Mucosa of rectum (tissue), 2 donors: ENCODE measurements around the gene TAL2.

Experiments
- H3K27ac ChIP-seq, 2 donors: one replicate each; pipeline ENCODE4 v1.7.0; 2013; ENCODE audit warnings: inconsistent platforms in 2 of 2, low read depth in 2 of 2, low read length in 2 of 2
- H3K27me3 ChIP-seq, 2 donors: one replicate each; pipeline ENCODE4 v1.7.0; 2013; ENCODE audit warnings: low read length in 2 of 2; ENCODE audit not compliant: control insufficient read depth in 2 of 2, insufficient read depth in 2 of 2
- H3K36me3 ChIP-seq, 2 donors: one replicate each; pipeline ENCODE4 v1.7.0; 2013; ENCODE audit warnings: low read length in 2 of 2; ENCODE audit not compliant: control insufficient read depth in 2 of 2, insufficient read depth in 2 of 2
- H3K4me1 ChIP-seq, 2 donors: one replicate each; pipeline ENCODE4 v1.7.0; 2013; ENCODE audit warnings: low read length in 2 of 2, mild to moderate bottlenecking in 1 of 2; ENCODE audit not compliant: control insufficient read depth in 2 of 2, insufficient read depth in 2 of 2
- H3K4me3 ChIP-seq, 2 donors: one replicate each; pipeline ENCODE4 v1.7.0; 2013; ENCODE audit warnings: low read length in 2 of 2
- H3K9ac ChIP-seq, 2 donors: one replicate each; pipeline ENCODE4 v1.7.0; 2013; ENCODE audit warnings: low read length in 2 of 2, low read depth in 1 of 2, mild to moderate bottlenecking in 1 of 2
- H3K9me3 ChIP-seq, 2 donors: one replicate each; pipeline ENCODE4 v1.7.0; 2013; ENCODE audit warnings: low read length in 2 of 2; ENCODE audit not compliant: control insufficient read depth in 2 of 2
- donor health status: healthy.
- donor health status: Normal muscosa, but diverticular disease.

The TAL2 gene

DNA sequence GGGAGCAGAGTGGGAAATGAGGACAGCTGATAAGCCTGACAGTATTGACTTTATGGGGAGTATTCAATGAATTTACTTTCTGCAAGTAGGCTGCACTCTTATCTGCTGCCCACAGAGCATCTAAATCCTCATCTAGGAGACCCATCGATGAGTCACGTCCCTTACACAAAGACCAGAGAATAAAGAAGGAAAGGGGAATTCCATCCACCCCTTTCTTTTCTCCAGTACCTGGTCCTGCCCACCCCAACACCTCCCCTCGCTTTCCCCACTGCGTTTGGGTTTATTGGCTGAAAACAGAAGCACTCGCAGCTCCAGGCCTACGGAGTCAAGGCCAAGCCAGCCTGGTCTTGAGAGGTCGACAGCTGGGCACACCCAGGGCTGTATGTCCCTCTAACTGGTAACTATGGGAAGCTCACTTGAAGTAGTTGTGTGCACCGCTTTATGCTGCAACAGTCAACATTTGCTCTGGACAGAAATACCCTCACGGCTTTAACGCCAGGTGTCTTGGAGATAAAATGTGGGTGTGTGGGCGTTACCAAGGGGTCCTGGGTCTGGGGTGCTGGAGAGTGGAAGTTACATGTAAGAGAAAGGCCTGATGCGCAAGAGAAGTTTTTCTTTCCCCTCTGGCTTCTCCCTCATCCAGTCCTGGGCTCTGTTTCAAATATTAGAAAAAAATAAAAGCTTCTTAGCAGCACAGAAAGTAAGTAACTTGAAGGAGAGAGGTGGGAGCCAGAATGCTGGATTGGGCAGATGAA is 14.5 kb upstream of the TAL2 start:
- no peaks in the 10 kb centered on the region for H3K36me3 ChIP-seq
- no peaks in the 10 kb centered on the region for H3K4me1 ChIP-seq
- H3K9me3 ChIP-seq = no peaks in the 10 kb centered on the region
- H3K27ac ChIP-seq = no peak overlapping the region
- H3K27me3 ChIP-seq = no peaks in the 10 kb centered on the region
- no peak overlapping the region for H3K4me3 ChIP-seq
- H3K9ac ChIP-seq = no peak overlapping the region

DNA sequence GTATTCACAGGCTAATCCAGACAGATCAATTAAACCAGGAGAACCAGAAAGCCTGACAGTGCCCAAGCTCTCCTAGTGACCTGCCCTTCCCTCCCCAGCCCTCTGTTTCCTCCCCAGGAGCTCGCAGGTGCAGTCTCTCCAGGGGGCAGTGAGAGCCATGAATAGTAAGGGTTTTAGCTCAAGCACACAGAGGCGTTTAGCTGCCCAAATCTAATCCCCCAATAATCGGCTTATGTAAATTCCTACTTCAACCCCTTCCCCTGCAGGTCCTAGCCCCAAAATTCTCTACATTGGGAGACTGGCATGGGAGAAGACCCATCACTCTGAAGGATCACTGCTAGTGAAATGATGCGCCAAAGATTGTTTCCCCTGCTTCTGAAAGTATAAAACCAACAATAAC is 10.5 kb upstream of the TAL2 start:
- Histone ChIP-seq H3K4me3 (no peak overlapping the region), H3K9me3 (no peaks in the 10 kb centered on the region), H3K36me3 (no peaks in the 10 kb centered on the region), H3K4me1 (peaks cover 0 to 6% of the 10 kb centered on the region in 2 donors), H3K27ac (no peak overlapping the region), H3K9ac (no peak overlapping the region), H3K27me3 (peaks cover 5 to 7% of the 10 kb centered on the region in 2 donors)

DNA sequence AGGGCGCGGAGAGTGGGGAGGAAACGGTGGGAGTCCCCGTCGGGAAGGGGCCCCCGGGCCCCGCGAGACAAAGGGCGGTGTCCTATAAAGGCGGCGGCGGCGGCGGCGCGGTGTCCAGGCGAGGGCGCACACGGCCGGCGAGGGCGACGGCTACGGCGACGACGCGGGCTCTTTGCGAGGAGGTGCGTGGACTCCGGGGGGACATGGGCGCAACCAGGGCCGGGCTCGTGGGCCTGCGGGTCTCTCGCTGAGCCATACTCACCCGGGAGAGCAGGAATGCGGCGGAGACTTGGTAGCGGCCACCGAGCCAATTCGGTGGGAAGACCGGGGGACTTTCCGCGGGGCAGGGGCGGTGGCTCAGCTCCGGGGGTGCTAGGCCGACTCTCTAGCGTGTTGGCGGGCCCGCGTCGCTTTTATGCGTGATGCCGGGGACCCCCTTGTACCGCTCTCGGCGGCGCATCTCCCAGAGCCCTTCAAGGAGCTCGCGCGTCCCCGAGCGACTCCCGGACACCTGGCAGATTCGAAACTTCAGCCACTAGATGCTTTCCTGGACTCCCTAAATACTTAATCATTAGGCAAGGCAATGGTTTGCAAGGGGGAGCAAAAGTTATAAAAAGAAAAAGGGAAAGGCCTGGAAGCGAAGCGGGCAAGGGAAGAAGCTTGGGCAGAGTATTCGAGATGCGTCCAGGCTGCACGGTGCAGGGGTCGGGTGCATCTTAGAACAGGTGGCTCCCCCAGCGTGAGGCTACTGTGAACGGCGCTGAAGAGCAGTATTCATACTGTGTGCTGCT is 5.9 kb upstream of the TAL2 start:
- Histone ChIP-seq H3K4me1 (peaks cover 0 to 6% of the 10 kb centered on the region in 2 donors), H3K4me3 (peak overlapping the region; percentile 63 to 65), H3K27me3 (peaks cover 7 to 14% of the 10 kb centered on the region in 2 donors), H3K9me3 (no peaks in the 10 kb centered on the region), H3K36me3 (no peaks in the 10 kb centered on the region), H3K27ac (no peak overlapping the region), H3K9ac (peak overlapping the region in 1 of 2 donors; percentile 23)

DNA sequence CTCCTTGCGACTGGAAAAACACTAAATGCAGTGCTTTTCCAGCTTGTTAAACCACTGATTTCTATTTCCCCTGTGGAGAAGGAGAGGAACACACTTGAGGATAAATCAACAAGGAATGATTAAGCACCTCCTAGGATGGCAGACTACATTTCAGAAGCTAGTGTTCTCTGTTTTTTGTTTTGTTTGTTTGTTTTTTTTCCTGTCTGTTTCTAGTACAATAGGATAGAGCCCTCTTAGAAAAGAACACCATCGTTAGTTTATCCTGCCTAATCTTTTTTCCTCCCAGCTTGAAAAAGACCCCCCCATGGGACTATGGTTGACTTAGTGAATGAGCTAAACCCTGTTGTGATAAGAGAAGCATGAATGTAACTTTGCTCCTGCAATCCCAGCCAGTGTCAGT is 3.9 kb upstream of the TAL2 start:
- Histone ChIP-seq H3K9me3 (no peaks in the 10 kb centered on the region), H3K4me1 (peaks cover 0 to 6% of the 10 kb centered on the region in 2 donors), H3K27ac (no peak overlapping the region), H3K4me3 (no peak overlapping the region), H3K9ac (no peak overlapping the region), H3K27me3 (peaks cover 7 to 14% of the 10 kb centered on the region in 2 donors), H3K36me3 (no peaks in the 10 kb centered on the region)

DNA sequence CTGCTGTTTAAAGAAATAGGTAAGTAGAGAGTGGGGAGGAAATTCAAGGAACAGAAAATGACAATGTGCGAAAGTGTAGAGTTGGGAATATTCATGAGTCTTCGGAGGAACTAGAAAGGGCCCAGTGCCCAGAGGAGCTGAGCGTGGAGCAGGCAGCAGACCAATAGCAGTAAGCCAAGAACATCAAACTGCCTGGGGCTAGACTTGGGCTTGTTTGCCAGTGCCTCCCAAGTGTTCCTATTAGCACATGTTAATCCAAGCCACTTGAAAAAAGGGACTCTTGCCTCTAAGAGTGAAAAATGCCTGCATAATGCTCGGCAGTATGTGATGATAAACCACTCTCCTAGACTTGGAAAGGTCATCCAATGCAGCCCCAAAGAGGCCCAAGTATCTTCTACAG is 1.2 kb upstream of the TAL2 start:
- Histone ChIP-seq H3K4me3 (no peak overlapping the region), H3K9me3 (no peaks in the 10 kb centered on the region), H3K9ac (no peak overlapping the region), H3K27me3 (peaks cover 0 to 12% of the 10 kb centered on the region in 2 donors), H3K27ac (no peak overlapping the region), H3K4me1 (peaks cover 0 to 3% of the 10 kb centered on the region in 2 donors), H3K36me3 (no peaks in the 10 kb centered on the region)

DNA sequence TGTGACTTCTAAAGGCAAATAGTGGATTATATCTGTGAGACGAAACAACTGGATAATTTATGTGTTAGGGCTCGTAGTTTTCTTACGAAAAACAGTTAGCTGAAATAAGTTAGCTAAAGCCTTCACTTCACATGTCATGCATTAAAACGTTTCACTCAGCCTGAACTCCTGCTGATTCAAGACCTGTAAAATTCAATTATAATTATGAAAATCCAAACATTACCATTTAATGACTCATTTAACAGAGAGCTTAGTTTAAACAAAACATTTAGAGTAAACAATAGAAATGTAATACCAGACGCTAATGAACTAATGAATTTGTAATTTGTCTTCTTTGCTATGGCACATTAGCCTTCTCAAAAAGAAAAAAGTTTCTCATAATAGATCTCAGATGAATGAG is 1.7 kb downstream of the TAL2 start:
- Histone ChIP-seq H3K27me3 (no peaks in the 10 kb centered on the region), H3K36me3 (no peaks in the 10 kb centered on the region), H3K4me1 (no peaks in the 10 kb centered on the region), H3K4me3 (no peak overlapping the region), H3K27ac (no peak overlapping the region), H3K9me3 (no peaks in the 10 kb centered on the region), H3K9ac (no peak overlapping the region)

DNA sequence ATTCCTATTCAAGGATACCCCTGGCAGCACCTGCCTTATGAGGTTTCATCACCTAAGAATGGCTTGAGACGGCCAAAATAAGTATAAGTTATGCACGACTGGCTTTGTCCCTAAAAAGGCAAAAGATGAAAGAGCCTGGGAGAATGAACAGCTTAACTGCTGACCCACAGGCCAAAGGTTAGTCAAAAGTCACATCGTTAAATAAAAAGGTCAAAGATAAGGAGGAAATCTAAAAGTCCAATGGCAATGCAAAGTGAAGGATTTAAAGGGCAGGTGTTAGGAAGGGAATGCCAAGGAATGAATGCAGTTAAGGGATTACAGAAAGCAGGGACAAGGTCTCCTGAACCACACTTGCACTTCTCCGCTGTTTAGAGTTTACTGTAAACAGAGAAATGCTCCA is 5.6 kb downstream of the TAL2 start:
- Histone ChIP-seq H3K4me3 (no peak overlapping the region), H3K27me3 (peaks cover 0 to 11% of the 10 kb centered on the region in 2 donors), H3K36me3 (no peaks in the 10 kb centered on the region), H3K27ac (no peak overlapping the region), H3K4me1 (no peaks in the 10 kb centered on the region), H3K9ac (no peak overlapping the region), H3K9me3 (no peaks in the 10 kb centered on the region)

DNA sequence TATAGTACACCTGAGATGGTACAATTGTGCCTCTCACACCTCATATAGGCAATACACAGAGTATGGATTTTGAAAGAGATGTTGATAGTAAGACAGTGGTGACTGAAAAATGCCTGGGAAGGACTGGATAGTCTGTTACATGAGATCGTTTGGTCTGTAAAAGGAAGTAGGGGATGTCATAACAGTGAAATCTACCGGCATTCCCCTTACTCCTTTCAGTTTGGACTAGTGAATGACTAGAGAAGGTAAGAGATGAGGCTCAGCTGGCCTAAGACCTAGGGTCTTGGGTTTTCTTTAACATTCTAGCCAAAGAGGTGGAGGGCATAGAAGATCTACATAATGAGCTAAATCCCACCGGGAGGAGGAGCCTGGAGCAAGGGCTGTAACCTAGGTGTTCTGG is 8.1 kb downstream of the TAL2 start:
- no peak overlapping the region for H3K4me3 ChIP-seq
- no peaks in the 10 kb centered on the region for H3K36me3 ChIP-seq
- H3K27ac ChIP-seq = no peak overlapping the region
- H3K9me3 ChIP-seq = no peaks in the 10 kb centered on the region
- peaks cover 0 to 11% of the 10 kb centered on the region in 2 donors for H3K27me3 ChIP-seq
- no peaks in the 10 kb centered on the region for H3K4me1 ChIP-seq
- H3K9ac ChIP-seq = no peak overlapping the region

DNA sequence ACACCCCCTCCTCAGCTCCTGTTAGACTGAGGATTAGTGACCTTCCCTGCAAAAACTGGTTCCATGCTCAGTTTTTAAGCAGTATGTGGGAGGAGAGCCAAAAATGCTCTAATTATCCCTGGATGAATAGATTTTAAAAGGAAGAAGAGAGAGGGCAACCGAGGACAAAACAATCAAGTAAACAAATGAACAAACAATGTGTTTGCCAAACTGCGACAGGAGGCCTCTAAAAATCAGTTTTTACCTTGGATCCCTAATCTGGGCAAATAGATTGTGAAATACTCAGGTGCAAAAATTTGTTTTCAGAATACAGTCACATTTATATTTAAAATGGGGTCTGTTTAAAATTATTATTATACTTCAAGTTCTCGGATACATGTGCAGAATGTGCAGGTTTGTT is 8.5 kb downstream of the TAL2 start:
- H3K27me3 ChIP-seq = peaks cover 0 to 11% of the 10 kb centered on the region in 2 donors

DNA sequence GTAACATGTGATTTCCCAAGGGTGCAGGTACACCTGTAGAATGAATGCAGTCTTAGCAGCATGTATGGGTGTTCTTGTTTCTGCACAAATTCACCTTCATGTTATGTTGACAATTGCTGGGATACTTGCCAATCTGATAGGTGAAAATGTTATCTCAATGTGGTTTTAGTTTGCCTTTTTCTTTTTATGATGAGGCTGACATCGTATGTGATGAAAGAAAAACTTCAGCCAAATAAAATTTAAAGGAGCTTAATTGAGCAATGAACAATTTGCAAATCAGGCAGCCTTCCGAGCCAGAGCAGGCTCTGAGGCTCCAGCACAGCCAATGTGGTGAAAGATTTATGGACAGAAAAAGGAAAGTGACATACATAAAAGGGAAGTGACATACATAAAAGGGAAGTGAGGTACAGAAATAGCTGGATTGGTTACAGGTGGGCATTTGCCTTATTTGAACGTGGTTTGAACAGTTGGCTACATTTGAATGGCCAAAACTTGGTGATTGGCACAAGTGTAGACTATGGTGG is 10.5 kb downstream of the TAL2 start:
- H3K4me3 ChIP-seq = peak overlapping the region in 1 of 2 donors; percentile 51
- peaks cover 0 to 11% of the 10 kb centered on the region in 2 donors for H3K27me3 ChIP-seq
- H3K27ac ChIP-seq = no peak overlapping the region
- no peaks in the 10 kb centered on the region for H3K9me3 ChIP-seq
- no peaks in the 10 kb centered on the region for H3K36me3 ChIP-seq
- H3K4me1 ChIP-seq = no peaks in the 10 kb centered on the region
- H3K9ac ChIP-seq = no peak overlapping the region

More for the DNA sequence above, 8.5 kb downstream of the TAL2 start:
- Histone ChIP-seq H3K27ac (no peak overlapping the region), H3K9ac (no peak overlapping the region), H3K4me1 (no peaks in the 10 kb centered on the region), H3K4me3 (no peak overlapping the region), H3K36me3 (no peaks in the 10 kb centered on the region), H3K9me3 (no peaks in the 10 kb centered on the region)
